ENCODE data around the gene MTIF2.
A peak's percentile ranks its signal among the peaks of the same experiment; 100 is the strongest.

Gene MTIF2

GRCh38 chr2:55309446-55309845 lies 40.4 kb upstream of the MTIF2 start:
- no peak overlapping the region for H3K9ac ChIP-seq (ENCODE audit: low read length)
- DNase-seq: peak; percentile 62
- H3K27me3 ChIP-seq (ENCODE audit: control insufficient read depth in 1 of 2, insufficient read depth in 1 of 2, low read length in 2 of 2): no peaks in the 10 kb centered on the region
- WGBS: no CpG with 5 or more reads among the region's 2 CpGs
- H3K4me1 ChIP-seq (ENCODE audit: control insufficient read depth, insufficient read depth, low read depth, low read length): no peaks in the 10 kb centered on the region
- no peak overlapping the region for H3K4me2 ChIP-seq (ENCODE audit: low read length, poor library complexity, severe bottlenecking)
- H4K8ac ChIP-seq (ENCODE audit: low read length): no peak overlapping the region
- no peak overlapping the region for H2AFZ ChIP-seq (ENCODE audit: low read depth, low read length)
- no peaks in the 10 kb centered on the region for H3K9me3 ChIP-seq (ENCODE audit: control insufficient read depth, low read length)
- no peak overlapping the region for H3K18ac ChIP-seq (ENCODE audit: low read depth in 1 of 2, low read length in 2 of 2)
- H3K14ac ChIP-seq (ENCODE audit: low read length in 2 of 2): no peak overlapping the region
- H2BK120ac ChIP-seq (ENCODE audit: low read depth, low read length): no peak overlapping the region
- H4K91ac ChIP-seq (ENCODE audit: low read length): no peak overlapping the region
- H3K4ac ChIP-seq (ENCODE audit: low read depth in 1 of 2, low read length in 2 of 2): no peak overlapping the region
- H3K27ac ChIP-seq (ENCODE audit: low read length, poor library complexity, severe bottlenecking): no peak overlapping the region
- H2BK15ac ChIP-seq (ENCODE audit: low read depth, poor library complexity, severe bottlenecking): no peak overlapping the region
- no peak overlapping the region for H2AK5ac ChIP-seq (ENCODE audit: low read length, severe bottlenecking)
- H3K4me3 ChIP-seq (ENCODE audit: insufficient read depth in 1 of 2, low read depth in 1 of 2, low read length in 2 of 2): no peak overlapping the region
- no peak overlapping the region for H3K23ac ChIP-seq (ENCODE audit: low read length in 2 of 2)
- peaks cover 3% of the 10 kb centered on the region for H3K79me1 ChIP-seq (replicated peaks; ENCODE audit: low read length, poor library complexity, severe bottlenecking)
- H3K36me3 ChIP-seq (ENCODE audit: control insufficient read depth in 1 of 2, insufficient read depth in 2 of 2, low read depth in 1 of 2, low read length in 2 of 2): peaks cover 8 to 51% of the 10 kb centered on the region in 2 experiments
- no peak overlapping the region for H2BK5ac ChIP-seq (ENCODE audit: low read depth, low read length, poor library complexity, severe bottlenecking)
- H2BK12ac ChIP-seq (ENCODE audit: low read length in 2 of 2): no peak overlapping the region

DNA sequence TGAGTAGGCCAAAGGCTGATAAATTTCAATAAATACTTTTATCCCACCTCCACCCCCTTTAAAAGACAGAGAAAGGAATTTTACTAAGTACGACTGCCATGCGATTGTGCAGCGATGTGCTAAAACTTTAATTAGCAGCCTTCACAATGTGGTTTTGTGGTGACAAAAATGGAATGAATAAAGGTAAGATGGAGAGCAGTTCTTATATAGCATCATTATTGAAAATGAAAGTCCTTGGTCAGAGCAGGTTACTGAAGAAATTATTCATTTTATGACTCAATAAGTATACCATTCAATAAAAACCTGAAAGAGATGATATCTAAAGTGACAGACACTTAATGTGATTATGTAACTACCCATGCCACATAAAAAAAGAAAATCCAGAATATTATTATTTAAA lies 33.2 kb upstream of the MTIF2 start:
- Histone ChIP-seq H3K27ac (ENCODE audit: low read length, poor library complexity, severe bottlenecking) (no peak overlapping the region), H2BK5ac (ENCODE audit: low read depth, low read length, poor library complexity, severe bottlenecking) (no peak overlapping the region), H4K91ac (ENCODE audit: low read length) (no peak overlapping the region), H3K27me3 (ENCODE audit: control insufficient read depth in 1 of 2, insufficient read depth in 1 of 2, low read length in 2 of 2) (no peaks in the 10 kb centered on the region), H3K79me1 (replicated peaks; ENCODE audit: low read length, poor library complexity, severe bottlenecking) (peaks cover 4% of the 10 kb centered on the region), H3K4ac (ENCODE audit: low read depth in 1 of 2, low read length in 2 of 2) (no peak overlapping the region), H3K23ac (ENCODE audit: low read length in 2 of 2) (no peak overlapping the region), H3K4me1 (ENCODE audit: control insufficient read depth, insufficient read depth, low read depth, low read length) (no peaks in the 10 kb centered on the region), H2AK5ac (ENCODE audit: low read length, severe bottlenecking) (no peak overlapping the region), H2BK15ac (ENCODE audit: low read depth, poor library complexity, severe bottlenecking) (no peak overlapping the region), H2BK12ac (ENCODE audit: low read length in 2 of 2) (no peak overlapping the region), H3K9me3 (ENCODE audit: control insufficient read depth, low read length) (no peaks in the 10 kb centered on the region), H2AFZ (ENCODE audit: low read depth, low read length) (no peak overlapping the region), H3K36me3 (ENCODE audit: control insufficient read depth in 1 of 2, insufficient read depth in 2 of 2, low read depth in 1 of 2, low read length in 2 of 2) (peaks cover 6 to 54% of the 10 kb centered on the region in 2 experiments), H2BK120ac (ENCODE audit: low read depth, low read length) (no peak overlapping the region), H3K9ac (ENCODE audit: low read length) (no peak overlapping the region), H3K18ac (ENCODE audit: low read depth in 1 of 2, low read length in 2 of 2) (no peak overlapping the region), H4K8ac (ENCODE audit: low read length) (no peak overlapping the region), H3K4me3 (ENCODE audit: insufficient read depth in 1 of 2, low read depth in 1 of 2, low read length in 2 of 2) (no peak overlapping the region), H3K14ac (ENCODE audit: low read length in 2 of 2) (no peak overlapping the region), H3K4me2 (ENCODE audit: low read length, poor library complexity, severe bottlenecking) (no peak overlapping the region)
- no peak for DNase-seq
- WGBS: 100% methylated on average over 3 of the region's 3 CpGs

GRCh38 chr2:55301277-55301676 lies 32.2 kb upstream of the MTIF2 start:
- Histone ChIP-seq H3K9ac (ENCODE audit: low read length) (no peak overlapping the region), H3K4me1 (ENCODE audit: control insufficient read depth, insufficient read depth, low read depth, low read length) (no peaks in the 10 kb centered on the region), H3K4me2 (ENCODE audit: low read length, poor library complexity, severe bottlenecking) (no peak overlapping the region), H3K23ac (ENCODE audit: low read length in 2 of 2) (no peak overlapping the region), H2BK15ac (ENCODE audit: low read depth, poor library complexity, severe bottlenecking) (no peak overlapping the region), H2BK5ac (ENCODE audit: low read depth, low read length, poor library complexity, severe bottlenecking) (no peak overlapping the region), H2BK12ac (ENCODE audit: low read length in 2 of 2) (no peak overlapping the region), H3K14ac (ENCODE audit: low read length in 2 of 2) (no peak overlapping the region), H4K91ac (ENCODE audit: low read length) (no peak overlapping the region), H4K8ac (ENCODE audit: low read length) (no peak overlapping the region), H3K36me3 (ENCODE audit: control insufficient read depth in 1 of 2, insufficient read depth in 2 of 2, low read depth in 1 of 2, low read length in 2 of 2) (peaks cover 6 to 50% of the 10 kb centered on the region in 2 experiments), H2AK5ac (ENCODE audit: low read length, severe bottlenecking) (no peak overlapping the region), H3K9me3 (ENCODE audit: control insufficient read depth, low read length) (no peaks in the 10 kb centered on the region), H3K18ac (ENCODE audit: low read depth in 1 of 2, low read length in 2 of 2) (no peak overlapping the region), H3K27ac (ENCODE audit: low read length, poor library complexity, severe bottlenecking) (no peak overlapping the region), H3K79me1 (replicated peaks; ENCODE audit: low read length, poor library complexity, severe bottlenecking) (peaks cover 4% of the 10 kb centered on the region), H2AFZ (ENCODE audit: low read depth, low read length) (no peak overlapping the region), H3K27me3 (ENCODE audit: control insufficient read depth in 1 of 2, insufficient read depth in 1 of 2, low read length in 2 of 2) (no peaks in the 10 kb centered on the region), H2BK120ac (ENCODE audit: low read depth, low read length) (no peak overlapping the region), H3K4me3 (ENCODE audit: insufficient read depth in 1 of 2, low read depth in 1 of 2, low read length in 2 of 2) (no peak overlapping the region), H3K4ac (ENCODE audit: low read depth in 1 of 2, low read length in 2 of 2) (no peak overlapping the region)
- WGBS: no CpG with 5 or more reads among the region's 1 CpG
- DNase-seq: no peak

- H3K23ac ChIP-seq (ENCODE audit: low read length in 2 of 2): no peak overlapping the region
- H3K18ac ChIP-seq (ENCODE audit: low read depth in 1 of 2, low read length in 2 of 2): no peak overlapping the region
- no peak for DNase-seq
- H3K79me1 ChIP-seq (replicated peaks; ENCODE audit: low read length, poor library complexity, severe bottlenecking): peaks cover 3% of the 10 kb centered on the region
- no peak overlapping the region for H3K9ac ChIP-seq (ENCODE audit: low read length)
- H3K9me3 ChIP-seq (ENCODE audit: control insufficient read depth, low read length): no peaks in the 10 kb centered on the region
- H3K27ac ChIP-seq (ENCODE audit: low read length, poor library complexity, severe bottlenecking): no peak overlapping the region
- H4K8ac ChIP-seq (ENCODE audit: low read length): no peak overlapping the region
- H3K4me2 ChIP-seq (ENCODE audit: low read length, poor library complexity, severe bottlenecking): no peak overlapping the region
- no peak overlapping the region for H2BK15ac ChIP-seq (ENCODE audit: low read depth, poor library complexity, severe bottlenecking)
- no peak overlapping the region for H2BK12ac ChIP-seq (ENCODE audit: low read length in 2 of 2)
- H3K4me1 ChIP-seq (ENCODE audit: control insufficient read depth, insufficient read depth, low read depth, low read length): no peaks in the 10 kb centered on the region
- no peaks in the 10 kb centered on the region for H3K27me3 ChIP-seq (ENCODE audit: control insufficient read depth in 1 of 2, insufficient read depth in 1 of 2, low read length in 2 of 2)
- no peak overlapping the region for H2BK120ac ChIP-seq (ENCODE audit: low read depth, low read length)
- no peak overlapping the region for H3K14ac ChIP-seq (ENCODE audit: low read length in 2 of 2)
- H3K4me3 ChIP-seq (ENCODE audit: insufficient read depth in 1 of 2, low read depth in 1 of 2, low read length in 2 of 2): no peak overlapping the region
- peaks cover 5 to 50% of the 10 kb centered on the region in 2 experiments for H3K36me3 ChIP-seq (ENCODE audit: control insufficient read depth in 1 of 2, insufficient read depth in 2 of 2, low read depth in 1 of 2, low read length in 2 of 2)
- H2AFZ ChIP-seq (ENCODE audit: low read depth, low read length): no peak overlapping the region
- no peak overlapping the region for H2AK5ac ChIP-seq (ENCODE audit: low read length, severe bottlenecking)
- no peak overlapping the region for H2BK5ac ChIP-seq (ENCODE audit: low read depth, low read length, poor library complexity, severe bottlenecking)
- no peak overlapping the region for H3K4ac ChIP-seq (ENCODE audit: low read depth in 1 of 2, low read length in 2 of 2)
- no peak overlapping the region for H4K91ac ChIP-seq (ENCODE audit: low read length)
Observed at GRCh38 chr2:55296393-55296792, 27.4 kb upstream of the MTIF2 start.

All from mesenchymal stem cell (in vitro differentiated cells and primary cell).